Raji (cell line): Measurements from ENCODE around the gene MBOAT2.

Experiments
- POLR2A ChIP-seq: IDR thresholded peaks from 2 replicates; pipeline ENCODE4 v1.6.1; 2011; ENCODE audit warnings: low read depth, low read length, control low read depth; ENCODE audit not compliant: insufficient read depth

The MBOAT2 gene, protein sequence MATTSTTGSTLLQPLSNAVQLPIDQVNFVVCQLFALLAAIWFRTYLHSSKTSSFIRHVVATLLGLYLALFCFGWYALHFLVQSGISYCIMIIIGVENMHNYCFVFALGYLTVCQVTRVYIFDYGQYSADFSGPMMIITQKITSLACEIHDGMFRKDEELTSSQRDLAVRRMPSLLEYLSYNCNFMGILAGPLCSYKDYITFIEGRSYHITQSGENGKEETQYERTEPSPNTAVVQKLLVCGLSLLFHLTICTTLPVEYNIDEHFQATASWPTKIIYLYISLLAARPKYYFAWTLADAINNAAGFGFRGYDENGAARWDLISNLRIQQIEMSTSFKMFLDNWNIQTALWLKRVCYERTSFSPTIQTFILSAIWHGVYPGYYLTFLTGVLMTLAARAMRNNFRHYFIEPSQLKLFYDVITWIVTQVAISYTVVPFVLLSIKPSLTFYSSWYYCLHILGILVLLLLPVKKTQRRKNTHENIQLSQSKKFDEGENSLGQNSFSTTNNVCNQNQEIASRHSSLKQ

DNA sequence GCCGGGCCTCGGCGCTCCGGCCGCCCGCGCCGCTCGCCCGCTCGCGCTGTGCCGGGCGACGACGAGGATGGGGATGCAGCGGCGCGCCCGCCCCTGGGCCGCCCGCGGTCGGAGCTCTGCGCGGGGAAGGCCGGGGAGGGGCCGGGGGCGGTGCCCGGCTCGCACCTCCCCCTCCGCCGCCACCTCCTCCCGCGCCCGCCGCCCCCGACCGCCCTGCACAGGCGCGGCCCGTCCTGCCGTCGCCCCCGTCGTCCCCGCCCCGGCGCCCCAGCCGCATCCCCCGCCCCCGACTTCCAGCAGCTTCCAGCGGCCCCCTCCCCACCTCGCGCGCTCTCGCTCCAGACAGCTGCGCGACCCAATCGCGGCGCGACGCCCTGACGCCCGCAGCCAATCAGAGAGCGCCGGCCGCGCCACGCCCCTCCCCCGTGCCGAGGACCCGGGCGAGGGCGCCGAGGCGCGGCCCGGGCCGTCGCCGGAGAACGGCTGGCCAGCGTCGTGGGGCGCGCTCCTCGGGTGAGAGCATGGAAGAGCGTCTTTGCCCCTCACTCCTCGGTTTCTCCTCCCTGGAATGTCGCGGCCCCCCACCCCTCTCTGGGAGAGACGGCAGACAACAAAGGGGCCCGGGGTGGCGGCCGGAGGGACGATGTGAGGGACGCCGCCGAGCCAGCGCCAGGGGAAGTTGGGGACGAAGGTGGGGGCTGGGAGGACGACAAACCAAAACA is at the start of gene MBOAT2:
MBOAT2 (minus strand) TSS at position 69 of the 722 bp plus-strand sequence. CDS start 70 bp downstream, outside the sequence.
- TF ChIP-seq POLR2A = peak; percentile 78

DNA sequence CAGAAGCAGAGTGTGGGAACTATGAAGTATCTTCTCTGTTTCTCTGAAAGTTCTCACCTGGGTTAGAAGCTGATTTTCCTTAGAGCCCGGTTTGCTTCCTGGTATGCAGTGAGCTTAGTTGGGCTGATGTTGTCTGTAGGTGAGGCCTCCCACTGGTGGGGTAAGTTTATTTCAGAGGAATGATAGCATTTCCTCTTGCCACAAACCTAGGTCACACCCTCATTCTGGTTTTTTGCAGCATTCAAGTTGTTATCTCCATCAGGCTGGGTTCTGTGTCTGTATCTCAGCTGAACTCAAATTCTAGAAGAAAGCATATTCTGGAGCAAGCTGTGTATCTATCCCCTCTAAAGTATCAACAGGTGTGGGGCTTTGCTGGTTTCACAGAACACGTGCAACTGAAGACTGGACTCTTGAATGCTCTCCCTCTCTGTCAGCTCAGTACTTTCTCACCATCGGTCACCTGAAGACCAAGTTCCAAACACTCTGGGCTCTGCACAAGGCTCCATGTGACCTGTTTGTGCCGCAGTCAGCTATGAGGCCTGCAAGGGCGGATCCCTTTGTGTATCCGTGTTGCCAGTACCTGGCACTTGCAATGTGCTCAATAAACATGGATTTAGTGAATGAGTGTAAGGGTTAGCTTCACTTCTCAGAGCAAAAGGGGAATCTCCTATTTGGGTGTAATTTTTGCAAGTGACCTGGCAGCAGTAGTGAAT is 49.5 kb upstream of the MBOAT2 start:
- no peak for TF ChIP-seq POLR2A

DNA sequence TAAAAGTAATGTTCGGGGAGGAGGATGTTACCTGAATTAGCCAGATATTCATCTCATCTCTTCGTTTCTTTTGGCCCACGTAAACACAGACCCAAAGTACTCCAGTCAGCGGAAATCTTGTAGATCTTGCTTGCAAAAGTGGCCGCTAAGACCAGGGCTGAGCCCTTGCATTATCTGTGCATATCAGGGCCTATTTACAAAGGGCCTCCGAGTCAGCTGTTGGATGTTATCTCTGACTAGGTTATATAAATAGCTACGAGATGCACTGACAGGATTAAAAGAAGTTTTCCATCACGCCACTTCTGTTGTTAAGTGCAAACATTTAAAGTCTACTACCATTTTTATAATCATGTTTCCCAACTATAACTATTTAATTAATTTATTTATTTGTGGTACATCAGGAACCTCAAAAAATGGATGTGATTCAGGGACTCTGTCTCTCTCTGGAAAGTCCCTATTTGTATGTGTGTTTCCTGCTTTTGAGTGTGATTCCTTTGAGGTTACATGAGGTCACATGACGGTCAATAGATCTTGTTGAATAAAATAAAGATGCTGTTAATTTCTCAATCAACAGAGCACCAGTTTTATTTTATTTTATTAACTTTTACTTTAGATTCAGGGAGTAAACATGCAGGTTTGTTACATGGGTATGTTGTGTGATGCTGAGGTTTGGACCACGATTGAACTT is 46.8 kb upstream of the MBOAT2 start:
- TF ChIP-seq POLR2A = no peak

DNA sequence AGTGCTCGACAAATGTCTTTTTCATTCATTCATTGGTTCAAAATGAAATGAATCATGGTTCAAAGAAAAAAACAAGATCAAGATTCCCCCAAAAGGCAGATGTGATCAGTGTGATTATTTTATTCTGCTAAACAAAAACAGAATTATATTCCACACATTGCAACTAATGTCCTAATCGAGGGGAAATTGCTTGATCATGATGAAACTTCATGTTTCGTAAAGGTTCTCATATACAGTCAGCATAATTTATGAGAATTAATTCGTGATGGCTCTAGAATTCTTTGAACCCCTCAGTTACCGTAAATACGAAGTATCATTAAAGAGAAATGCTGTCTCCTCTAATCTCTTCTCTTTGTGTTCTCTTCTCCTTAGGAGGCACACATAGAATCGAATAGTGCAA is 42.1 kb upstream of the MBOAT2 start:
- TF ChIP-seq POLR2A = no peak

DNA sequence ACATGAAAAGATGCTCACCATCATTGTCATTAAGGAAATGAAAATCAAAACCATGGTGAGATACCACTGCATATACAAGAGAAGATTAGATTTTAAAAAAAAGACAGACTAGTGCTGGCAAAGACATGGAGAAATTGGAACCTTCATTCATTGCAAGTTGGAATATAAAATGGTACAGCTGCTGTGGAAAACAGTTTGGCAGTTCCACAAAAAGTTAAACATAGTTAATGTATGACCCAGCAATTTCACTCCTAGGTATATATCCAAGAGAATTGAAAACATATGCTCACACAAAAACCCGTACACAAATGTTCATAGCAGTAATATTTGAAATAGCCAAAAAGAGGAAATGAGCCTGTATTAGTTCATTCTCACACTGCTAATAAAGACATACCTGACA is 33.7 kb upstream of the MBOAT2 start:
- no peak for TF ChIP-seq POLR2A

DNA sequence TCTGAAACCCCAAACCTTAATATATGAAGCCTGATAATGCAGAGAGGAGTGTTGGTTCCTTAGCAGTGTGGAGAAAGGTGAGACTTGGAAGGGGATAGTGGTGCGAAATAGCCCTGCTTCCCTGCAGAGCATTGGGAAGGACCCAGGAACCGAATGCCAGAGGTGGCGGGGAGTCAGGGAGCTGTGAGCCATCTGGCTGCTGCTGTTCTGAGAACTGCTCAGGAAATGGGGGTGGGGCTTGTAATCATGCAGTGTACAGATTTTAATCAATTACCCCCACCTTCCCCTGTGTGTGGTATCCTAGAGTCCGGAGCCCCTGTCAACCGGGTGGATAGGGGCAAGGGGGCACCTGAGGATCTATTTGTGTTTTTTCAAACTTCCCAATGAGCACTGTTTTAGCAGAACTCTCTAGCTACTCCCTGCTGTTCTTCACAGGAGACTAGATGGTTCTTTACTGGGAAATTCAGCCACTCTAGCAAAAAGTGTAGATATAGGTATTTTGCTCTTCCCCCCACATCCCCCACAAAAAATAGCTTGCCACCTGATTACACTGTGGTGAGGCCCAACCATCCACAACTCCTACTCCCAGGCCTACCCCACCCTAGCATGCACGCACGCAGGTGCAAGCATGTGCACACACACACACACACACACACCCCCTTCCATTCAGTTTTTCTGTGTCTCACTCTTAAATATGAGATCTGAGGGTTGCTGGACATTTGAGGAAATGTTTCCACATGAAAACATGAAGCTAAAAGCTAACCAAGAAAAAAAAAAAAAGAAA is 30.1 kb upstream of the MBOAT2 start:
- TF ChIP-seq POLR2A = no peak

DNA sequence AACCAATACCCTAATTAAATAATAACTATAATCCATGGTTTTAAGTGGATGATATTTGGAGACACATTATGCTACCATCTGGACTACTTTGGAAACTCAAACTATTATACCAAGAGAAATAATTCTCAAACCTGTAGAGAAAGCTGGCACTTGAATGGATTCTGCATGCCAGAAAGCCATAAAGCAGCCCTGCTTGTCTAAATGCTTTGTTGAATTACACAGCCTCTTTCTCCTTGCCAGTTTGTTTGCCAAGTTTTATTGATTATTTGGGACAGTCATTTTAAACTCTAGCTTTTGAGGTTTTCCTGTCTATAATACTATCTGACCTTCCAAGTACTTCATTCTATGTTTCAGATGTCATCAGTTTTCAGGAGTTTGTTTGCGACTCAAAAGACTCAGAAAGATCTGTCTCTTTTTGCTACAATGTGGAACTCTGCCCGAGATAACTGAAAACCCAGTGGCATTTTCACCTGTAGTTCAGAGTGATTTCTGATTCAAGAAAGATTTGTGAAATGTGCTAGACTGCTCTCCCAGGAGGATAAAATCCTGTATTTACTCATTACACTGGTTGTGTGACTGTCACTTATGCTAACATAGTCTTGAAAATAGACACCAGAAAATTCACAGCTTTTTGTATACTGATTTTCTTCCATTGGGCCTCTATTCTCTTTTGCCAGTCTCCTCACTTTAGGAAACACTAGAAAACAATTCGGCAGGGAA is 29.2 kb upstream of the MBOAT2 start:
- TF ChIP-seq POLR2A = no peak

DNA sequence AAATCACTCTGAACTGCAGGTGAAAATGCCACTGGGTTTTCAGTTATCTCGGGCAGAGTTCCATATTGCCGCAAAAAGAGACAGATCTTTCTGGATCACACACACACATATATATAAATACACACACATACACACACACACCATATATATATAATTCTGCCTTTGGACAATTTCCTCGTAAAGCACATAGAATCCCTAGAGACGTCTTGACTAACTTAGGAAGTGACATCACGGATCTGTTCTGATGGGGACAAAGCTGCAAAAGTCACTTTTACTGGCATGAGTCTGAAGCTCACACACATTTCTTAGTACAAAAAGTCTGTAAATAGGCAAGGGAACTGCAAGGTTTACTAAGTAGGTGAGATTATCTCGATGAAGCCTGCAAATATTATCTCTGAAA is 28.6 kb upstream of the MBOAT2 start:
- TF ChIP-seq POLR2A = no peak

DNA sequence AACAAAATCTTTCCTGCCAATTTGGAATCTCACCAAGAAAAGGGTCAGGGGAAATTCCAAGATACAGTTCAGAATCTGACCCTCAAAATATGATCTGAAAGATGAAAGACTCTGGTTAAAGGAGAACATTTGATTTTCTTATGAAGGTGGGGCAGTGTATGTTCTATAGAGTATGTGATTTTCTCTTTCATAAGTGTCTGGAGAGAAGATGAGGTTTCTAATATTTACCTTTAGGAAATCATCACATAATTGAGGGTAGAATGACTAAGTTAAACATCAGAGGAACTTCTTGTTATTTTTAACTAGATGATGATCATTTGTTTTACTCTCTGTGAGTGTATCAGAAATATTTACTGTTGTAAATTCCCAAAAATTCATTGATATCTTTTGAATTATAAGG is 27.8 kb upstream of the MBOAT2 start:
- no peak for TF ChIP-seq POLR2A

DNA sequence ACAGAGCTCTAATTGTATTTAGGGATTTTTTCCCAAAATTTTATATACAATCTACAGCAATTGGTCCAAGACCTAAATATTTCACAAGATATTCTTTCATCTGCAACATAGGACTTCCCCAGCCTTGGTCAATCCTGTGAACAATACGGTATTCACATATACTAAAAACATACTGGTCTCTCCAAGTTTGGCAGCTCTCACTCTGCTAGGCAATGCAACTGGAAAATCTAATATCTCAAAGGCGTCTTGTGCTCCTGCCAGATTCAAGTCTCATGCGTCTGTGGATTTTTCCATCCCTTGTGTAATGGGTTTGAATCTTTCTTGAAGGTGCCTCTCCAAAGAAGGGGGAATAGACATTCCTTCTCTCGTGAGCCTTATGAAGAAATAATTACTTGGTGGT is 27.4 kb upstream of the MBOAT2 start:
- TF ChIP-seq POLR2A = no peak

DNA sequence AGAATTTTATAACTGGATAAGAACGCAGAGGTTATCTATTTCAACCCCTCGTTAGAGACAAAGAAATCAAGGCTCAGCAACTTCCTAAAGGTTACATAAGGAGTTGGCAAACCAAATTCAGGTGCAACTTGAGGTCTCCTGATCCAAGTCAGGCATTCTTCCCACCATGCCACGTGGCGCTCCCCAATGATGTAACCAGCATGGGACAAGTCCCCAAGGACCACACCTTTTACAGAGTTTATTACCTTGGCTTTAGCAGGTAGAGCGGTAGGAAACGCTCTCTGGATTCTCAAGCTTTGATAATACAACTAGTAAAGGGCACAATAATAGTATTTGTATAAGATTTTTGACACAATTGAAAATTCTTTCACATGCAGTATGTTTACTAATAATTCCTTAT is 26.7 kb upstream of the MBOAT2 start:
- no peak for TF ChIP-seq POLR2A

DNA sequence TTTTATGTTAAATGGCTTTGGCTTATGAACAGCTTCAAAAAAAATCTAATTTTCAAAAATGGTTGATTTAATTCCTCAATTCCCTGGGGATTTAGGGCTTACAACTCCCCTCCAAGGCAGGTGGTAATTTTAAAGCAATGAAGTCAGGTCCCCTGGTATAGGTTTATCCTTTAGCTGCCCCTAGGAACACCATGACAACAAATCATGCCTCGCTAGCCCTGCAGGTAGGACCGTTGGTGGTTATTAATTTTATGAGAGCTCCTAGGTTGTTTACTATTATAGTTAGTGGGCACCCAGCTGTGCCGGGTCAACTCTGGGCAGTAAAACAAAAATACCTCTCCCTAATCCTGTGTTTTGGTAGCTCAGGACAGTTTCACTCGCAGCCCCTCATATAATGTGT is 26.2 kb upstream of the MBOAT2 start:
- TF ChIP-seq POLR2A = no peak

DNA sequence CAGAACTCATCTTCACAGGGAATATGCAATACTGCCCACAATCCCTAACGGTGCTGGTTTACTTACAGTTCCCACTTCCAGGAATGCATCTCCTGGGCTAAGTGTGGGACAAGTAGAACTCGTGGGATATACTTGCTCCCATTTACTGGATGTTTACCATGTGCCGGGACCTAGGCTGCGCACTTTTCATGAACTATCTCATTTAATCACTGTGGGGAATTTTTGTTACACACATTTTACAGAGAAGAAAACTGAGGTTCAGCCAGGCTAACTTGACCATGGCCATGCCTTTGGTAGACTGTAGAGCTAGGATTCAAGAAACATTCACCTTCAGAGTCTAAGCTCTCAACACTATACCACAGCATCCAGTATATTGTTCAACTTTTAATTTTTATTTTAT is 24.4 kb upstream of the MBOAT2 start:
- TF ChIP-seq POLR2A = no peak

DNA sequence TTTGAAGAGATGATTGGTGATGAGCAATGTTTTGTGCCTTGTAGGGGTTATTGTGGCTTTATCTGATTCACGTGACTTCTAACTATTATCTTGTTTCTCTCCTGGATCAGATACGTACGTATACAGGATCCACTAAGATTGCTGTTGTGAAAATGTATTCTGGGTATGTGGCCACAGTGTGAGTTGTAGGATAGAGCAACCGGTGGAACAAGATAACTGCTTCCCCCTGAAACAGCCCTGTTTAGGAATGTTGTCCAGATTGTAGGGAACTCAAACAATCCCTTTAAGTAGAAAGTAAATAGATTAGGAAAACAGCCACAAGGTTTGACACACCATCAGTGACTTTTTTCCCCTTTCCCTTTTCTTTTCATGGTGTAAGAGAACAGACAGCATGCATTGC is 22.3 kb upstream of the MBOAT2 start:
- TF ChIP-seq POLR2A = no peak
